GM21381 (cell line): ENCODE data around the gene TMEM255A.
A peak's percentile ranks its signal among the peaks of the same experiment; 100 is the strongest.

Source experiments
- ATAC-seq: cut with Tn5 transposase; IDR thresholded peaks from one replicate; pipeline ENCODE4 v1.9.1; 2021; ENCODE audit warnings: mild to moderate bottlenecking, moderate library complexity; ENCODE audit not compliant: unreplicated experiment

Gene TMEM255A

DNA sequence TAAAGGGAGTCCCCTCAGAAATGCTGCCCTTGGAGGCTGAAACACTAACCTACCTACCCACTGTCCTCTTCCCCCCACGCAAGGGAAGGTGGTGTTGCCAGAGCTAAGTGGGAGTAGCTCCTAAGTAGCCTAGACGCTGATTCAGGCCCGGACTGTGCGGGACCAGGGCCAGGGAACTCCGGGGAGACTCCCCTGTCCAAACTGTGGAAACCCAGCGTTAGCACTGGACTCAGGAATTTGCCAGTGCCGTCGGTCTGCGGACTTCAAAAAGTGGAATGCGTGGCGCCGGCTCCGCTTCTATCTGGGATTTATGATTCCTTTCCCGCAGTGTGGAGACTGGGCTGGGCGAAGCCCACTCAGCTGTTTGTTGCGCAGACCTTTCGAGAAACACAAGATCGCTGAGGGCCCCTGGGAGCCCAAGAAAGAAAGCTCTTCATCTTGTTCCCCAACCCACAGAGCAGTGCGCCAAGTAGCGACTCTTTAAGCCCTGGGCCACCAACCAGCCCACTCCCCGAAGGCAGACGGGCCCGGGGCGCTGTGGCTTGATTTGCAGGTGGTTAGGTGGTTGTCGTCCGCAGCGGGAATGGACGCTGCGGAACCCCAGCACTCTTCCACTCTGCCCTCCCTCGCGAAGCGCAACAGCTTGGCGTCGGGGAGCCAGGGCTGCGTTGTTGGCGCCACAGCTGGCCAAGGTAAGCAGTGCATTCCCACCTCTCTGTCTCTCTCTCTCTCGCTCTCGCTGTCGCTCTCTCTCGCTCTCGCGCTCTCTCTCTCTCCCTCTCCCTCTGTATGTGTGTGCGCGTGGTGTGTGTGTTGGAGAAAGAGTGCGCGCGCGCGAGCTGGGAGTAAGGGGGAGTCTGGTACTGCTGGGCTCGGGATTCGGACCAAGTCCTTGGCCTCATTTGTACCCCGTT, 2.0 kb downstream of the TMEM255A start:
- peak; percentile 94 for ATAC-seq

DNA sequence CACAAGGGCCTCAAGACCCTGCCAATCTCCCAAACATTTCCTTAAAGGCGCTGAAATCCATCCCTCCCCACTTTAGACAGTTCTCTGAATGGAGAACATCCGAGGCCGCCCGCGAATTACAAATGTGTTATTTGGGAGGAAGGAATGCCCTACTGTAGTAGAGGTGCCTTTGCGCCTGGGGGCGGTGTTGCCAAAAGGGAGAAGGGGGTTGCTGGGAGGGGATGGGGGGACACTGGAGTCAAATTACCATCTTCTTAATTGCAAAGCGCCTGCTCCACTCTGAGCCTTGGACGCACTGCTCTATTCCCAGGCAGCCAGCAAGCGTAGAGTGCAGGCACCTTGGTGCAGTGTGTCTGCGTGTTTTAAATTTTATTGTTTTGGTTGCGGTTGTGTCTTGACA, 2.7 kb downstream of the TMEM255A start:
- no peak for ATAC-seq

- no peak for ATAC-seq
Observed at GRCh38 chrX:120306630-120307029, 4.6 kb downstream of the TMEM255A start.

DNA sequence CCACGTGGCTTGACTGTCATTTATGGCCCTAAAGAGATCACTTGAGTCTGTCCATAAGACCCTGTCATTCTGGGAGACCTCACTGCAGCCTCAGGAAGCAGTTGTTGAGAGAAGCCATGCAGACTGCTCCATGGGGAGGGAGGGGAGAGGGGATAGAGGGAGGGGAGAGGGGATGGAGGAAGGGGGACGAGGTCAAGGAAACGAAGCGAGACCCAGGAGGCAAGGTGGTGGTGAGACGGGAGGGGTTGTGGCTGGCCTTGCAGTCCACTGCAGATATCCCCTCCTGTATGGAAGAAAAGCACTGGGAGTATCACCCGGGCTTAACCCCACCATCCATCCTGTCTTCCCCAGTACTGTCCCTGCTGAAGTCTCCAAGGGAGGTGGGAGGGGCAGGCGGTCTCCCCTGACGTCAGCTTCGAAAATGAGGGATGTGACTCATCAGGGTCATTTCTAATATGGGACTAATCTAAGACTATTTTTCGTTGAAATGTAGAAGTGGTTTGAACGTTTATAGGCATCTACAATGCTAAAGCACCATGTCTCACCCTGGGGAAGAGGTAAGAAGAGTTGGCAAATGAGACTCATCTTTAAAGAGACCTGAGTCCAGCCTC, 5.6 kb downstream of the TMEM255A start:
- no peak for ATAC-seq

DNA sequence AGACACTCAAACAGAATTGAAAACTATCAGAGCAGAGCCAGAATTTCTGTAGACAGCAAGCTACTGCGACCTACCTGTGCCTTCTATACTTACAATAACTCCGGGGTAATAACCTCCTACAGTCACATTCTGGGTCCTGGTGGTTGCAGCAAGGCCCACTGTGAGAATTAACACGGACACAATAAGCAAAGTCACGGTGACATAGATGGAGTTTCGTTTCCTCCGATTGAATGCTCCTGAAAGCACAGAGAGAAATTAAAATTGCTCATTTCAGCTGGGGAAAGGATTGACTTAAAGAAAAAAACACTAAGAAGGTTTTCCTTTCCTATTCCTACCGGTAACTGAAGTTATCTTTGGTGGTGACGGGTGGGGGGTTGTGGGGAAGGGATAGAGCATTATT, 7.0 kb downstream of the TMEM255A start:
- ATAC-seq, result no peak

GRCh38 chrX:120302434-120302833, 8.8 kb downstream of the TMEM255A start:
- peak; percentile 98 for ATAC-seq

DNA sequence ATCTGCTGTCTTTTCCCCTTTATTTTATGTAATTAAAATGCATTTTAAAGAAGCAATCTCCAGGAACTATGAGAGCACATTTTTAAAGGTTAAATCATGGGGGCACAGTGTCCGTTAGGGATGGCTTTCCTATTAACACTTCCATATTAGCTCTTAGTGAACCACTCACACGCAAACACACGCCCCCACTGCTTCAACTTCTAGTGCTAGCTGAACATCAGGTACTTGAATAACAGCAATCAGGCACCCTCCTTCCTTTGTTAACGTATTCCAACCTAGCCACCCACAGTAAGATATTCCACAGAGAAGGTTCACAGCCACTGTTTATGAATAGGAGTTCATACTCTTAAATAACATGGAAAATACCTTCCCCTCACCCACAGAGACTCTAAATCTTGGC, 9.3 kb downstream of the TMEM255A start:
- no peak for ATAC-seq

GRCh38 chrX:120301497-120301896, 9.8 kb downstream of the TMEM255A start:
- ATAC-seq, result no peak

- no peak for ATAC-seq
Observed at GRCh38 chrX:120299928-120300327, 11.3 kb downstream of the TMEM255A start.

GRCh38 chrX:120297923-120298322, 13.3 kb downstream of the TMEM255A start:
- no peak for ATAC-seq

DNA sequence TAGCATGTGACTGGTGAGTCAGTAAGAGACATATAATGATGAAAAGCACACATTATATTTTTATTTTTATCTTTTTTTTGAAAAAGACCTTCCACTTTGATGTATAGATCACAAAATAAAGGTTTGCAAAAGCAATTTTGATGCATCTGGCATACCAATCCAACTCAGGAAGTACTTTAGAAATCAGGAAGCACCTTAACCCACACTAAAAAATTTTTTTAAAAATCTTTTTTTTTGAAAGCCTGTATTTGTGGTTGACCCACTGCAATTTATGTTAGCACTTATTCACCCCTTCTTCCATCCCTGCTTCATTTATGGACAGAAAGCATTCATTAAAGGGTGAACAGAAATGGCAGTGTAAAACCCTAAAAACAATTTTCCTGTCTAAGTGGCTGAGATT, 16.6 kb downstream of the TMEM255A start:
- ATAC-seq, result no peak

GRCh38 chrX:120293015-120293414, 18.2 kb downstream of the TMEM255A start:
- no peak for ATAC-seq

DNA sequence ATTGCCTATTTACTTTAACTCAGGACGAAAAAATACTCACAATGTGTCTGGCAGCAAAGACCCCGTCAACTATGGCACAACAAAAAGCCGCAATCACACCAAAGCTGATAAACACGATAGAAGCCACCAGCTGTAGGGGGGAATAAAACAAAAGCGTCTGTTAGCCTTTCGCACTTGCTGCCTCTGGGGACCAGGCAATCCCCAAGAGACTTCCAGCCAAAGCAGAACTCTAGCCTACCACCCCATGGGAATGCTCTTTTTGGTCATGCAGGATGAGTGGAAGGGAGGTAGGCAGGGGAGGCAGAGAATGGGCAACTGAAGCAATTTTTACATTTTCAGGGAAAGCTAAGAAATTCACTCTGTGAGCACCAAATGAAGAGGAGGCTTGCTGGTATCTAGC, 20.1 kb downstream of the TMEM255A start:
- no peak for ATAC-seq

- no peak for ATAC-seq
Observed at GRCh38 chrX:120290107-120290506, 21.2 kb downstream of the TMEM255A start.

DNA sequence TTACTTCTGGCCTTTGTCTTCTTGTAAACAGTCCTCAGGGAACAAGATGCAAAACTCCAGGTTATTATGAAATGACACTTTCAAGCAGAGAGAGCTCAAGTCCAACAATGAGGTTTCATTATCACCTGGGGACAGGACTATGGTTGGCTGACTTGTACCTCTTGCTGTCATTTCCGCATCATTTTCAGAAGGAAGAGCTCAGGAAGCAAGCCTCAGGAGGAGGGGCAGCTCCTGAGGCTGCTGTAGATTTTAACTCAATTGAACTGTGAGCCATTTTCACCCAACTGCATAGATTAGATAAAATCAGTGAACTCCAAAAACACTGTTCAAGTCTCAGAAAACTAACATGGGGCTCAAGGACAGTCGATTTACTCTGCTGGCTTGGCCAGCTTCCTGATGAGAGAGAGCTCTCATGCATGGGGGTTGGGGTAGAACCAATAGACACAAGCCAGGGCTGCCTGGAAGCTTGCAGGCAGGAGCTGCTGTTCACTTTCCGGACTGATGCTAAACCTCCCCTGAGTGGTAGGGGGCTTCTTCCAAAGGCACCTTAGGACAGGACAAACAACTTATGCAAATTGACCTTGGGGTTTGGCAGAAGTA, 23.6 kb downstream of the TMEM255A start:
- peak; percentile 57 for ATAC-seq

DNA sequence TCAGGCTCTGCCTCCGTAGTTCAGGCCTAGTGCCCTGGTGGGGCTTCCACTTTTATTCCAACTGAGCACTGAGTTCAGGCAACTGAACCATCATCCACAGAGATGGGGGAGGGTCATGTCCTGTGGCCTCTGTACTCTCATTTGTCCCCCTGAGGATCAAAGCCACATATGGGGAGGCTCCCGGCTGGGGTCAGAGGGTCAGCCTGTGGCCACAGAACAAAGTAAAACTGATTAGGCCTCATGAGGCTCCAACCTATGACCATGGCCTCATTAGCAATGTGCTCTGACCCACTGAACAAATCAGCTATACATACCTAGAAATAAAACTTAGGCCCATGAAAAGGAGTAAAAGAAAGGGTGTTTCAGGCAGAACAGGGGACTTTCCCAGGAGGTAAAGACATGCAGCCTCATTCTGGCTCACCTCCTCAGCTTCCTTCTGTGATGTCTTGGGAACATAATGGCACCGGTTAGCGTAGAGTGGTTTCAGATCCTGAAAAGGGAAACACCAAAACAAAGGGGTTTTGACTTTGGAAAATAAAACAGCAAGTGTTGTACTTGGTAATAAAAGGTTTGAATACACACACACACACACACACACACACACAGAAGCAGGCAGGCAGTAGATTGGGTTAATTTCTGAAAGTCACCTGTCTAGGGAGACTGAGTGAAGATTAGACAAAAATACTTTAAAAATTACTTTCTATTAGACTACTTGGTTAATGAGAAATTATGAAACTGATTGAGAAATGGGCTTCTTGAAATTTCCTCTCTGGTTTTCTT, 24.3 kb downstream of the TMEM255A start:
- ATAC-seq, result peak; percentile 36

DNA sequence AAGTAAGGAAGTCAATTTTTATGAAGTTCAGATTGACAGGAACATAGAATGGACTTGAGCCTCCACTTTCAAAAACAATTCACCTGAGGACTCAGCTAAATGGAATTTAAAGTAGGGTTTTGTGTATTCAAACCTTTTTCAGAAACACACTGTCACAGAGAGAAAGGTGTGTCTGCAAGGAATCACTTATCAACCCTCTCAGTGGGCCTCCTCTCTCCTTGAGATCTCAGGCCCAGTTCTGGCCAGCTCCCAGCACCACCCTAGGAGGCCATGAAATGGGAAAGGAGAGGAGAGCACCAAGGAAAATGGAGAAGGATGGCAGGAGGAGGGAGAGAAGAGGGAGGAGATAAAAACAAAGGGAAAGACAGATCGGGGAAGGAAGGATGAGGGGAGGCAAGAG, 28.6 kb downstream of the TMEM255A start:
- ATAC-seq, result no peak

- no peak for ATAC-seq
Observed at GRCh38 chrX:120281761-120282160, 29.5 kb downstream of the TMEM255A start.

DNA sequence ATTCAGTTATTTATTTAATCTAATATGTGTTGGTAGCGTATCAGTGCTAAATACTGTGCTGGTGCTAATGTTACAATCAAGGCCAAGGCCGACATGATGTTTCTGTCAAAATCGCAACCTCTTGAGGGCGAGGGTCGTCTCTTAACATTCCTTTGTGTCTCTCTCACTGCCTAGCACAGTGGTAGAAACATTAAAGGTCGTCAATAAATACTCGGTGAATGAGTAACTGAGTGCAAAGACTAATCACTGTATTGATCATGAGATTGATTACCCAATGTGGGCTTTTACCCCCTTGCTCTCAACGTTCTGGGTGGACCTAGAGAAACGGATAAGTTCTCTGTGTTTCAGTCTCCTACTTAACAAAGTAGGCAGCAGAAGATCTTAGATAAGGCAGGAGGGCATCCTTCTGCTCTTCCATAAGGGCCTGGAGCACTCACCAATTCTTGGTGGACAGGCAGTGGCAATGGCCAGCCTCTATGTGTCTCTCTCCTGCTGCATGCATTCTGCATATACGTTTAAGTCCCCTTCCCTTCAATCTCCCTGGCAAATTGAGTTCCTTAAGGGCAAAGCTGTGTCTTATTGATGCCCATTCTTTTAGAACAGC, 30.1 kb downstream of the TMEM255A start:
- no peak for ATAC-seq

DNA sequence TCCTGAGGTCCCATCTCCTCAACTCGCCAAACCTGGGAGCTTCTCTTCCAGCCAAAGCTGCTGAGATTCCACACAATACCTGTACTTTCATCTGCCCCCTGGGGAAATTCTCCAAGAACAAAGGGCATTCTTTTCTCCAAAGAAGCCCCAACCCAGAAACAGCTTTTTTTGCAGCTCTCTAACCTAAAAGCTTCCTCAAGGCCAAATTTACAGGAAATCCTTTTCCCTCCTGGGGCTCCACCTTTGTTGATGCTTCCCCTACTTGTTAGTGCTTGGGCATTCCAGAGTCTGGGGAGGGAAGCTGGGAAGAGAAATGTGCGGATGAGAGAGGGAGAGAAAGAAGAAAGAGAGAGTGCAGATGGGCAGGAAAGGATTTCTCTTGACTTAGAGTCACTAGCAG, 36.3 kb downstream of the TMEM255A start:
- no peak for ATAC-seq

GRCh38 chrX:120274145-120274544, 37.1 kb downstream of the TMEM255A start:
- no peak for ATAC-seq
